Stomach (tissue), 9 donors: ENCODE results near the gene FAM187B. TPM values are rescaled to one million over a fixed set of nuclear protein-coding genes. Genes with fewer than 3 reads are reported as not detected.
"Not testable (repeated sequence)": the region's sequence is repeated elsewhere in the genome, so short reads cannot be mapped to it uniquely, and the experiment has no call there.

Source experiments
- DNase-seq, 2 donors: peaks; one replicate each; pipeline versions ENCODE4 v3.0.0 to v3.0.0-alpha.2; 2013 to 2019
- H3K27ac ChIP-seq, 5 donors: fragments of 200-600 bp in 4 of 5; sonication (generic) in 4 of 5; one replicate each; pipeline ENCODE4 v1.5.1; 2013 to 2019; ENCODE audit warnings: mild to moderate bottlenecking in 1 of 5, moderate library complexity in 1 of 5
- H3K27me3 ChIP-seq, 3 donors: fragments of 200-600 bp; sonication (generic); one replicate each; pipeline ENCODE4 v1.5.1; 2017 to 2019; ENCODE audit warnings: mixed run types in 1 of 3
- H3K36me3 ChIP-seq, 4 donors: fragments of 200-600 bp; sonication (generic); 1 replicate in 3 of 4; 2 replicates in 1 of 4; pipeline ENCODE4 v1.5.1; 2016 to 2019
- H3K4me1 ChIP-seq, 4 donors: fragments of 200-600 bp; sonication (generic); one replicate each; pipeline ENCODE4 v1.5.1; 2016 to 2019
- H3K4me3 ChIP-seq, 4 donors: fragments of 200-600 bp; sonication (generic) in 3 of 4; one replicate each; pipeline ENCODE4 v1.5.1; 2016 to 2019; ENCODE audit warnings: mild to moderate bottlenecking in 1 of 4
- H3K9me3 ChIP-seq, 4 donors: fragments of 200-600 bp; sonication (generic); one replicate each; pipeline ENCODE4 v1.5.1; 2016 to 2019
- EP300 ChIP-seq: sonication (generic); formaldehyde crosslinking; IDR thresholded peaks from one replicate; pipeline ENCODE4 v1.6.1; 2017; ENCODE audit warnings: antibody characterized with exemption
- POLR2A ChIP-seq, 4 donors: fragments of 450-650 bp; IDR thresholded peaks; one replicate each; pipeline ENCODE4 v1.6.1; 2016; ENCODE audit warnings: antibody characterized with exemption in 4 of 4, control low read depth in 2 of 4, mild to moderate bottlenecking in 1 of 4, moderate library complexity in 1 of 4
- POLR2AphosphoS5 ChIP-seq, 3 donors: sonication (generic); formaldehyde crosslinking; IDR thresholded peaks; one replicate each; pipeline ENCODE4 v1.6.1; 2016; ENCODE audit warnings: antibody characterized with exemption in 3 of 3
- WGBS, 5 donors: extraction: QIAGEN DNeasy Blood & Tissue Kit in 3 of 5; methylation state at CpG; one replicate each; pipeline versions ENCODE4 v1.1.5 to v1.1.7; 2013 to 2018; 5-methylcytosine and 5-hydroxymethylcytosine counted together
- intact Hi-C: fragments of 100-400 bp; cut with DNase I; formaldehyde crosslinking; loops from one replicate; pipeline ENCODE4 v1.15.1; 2023; ENCODE audit warnings: low total_unique reads
- polyA plus RNA-seq, 3 donors: library from polyadenylated mRNA; stranded (reverse); fragments of 200-250 nt; gene quantifications; one replicate each; pipeline ENCODE4 v1.2.3, GENCODE V29; 2013
- total RNA-seq, 5 donors: library from RNA; depleted of rRNA; stranded (reverse); fragments of >200 nt; gene quantifications; one replicate each; pipeline versions ENCODE4 v1.1.0 to v1.2.3, GENCODE V29; 2014 to 2016
- TF ChIP-seq, protein P1 (sequence below), 7 experiments: fragments of 450-650 bp in 4 of 7; fragments of 200-600 bp in 3 of 7; sonication (generic) in 3 of 7; IDR thresholded peaks; one replicate each; pipeline ENCODE4 v1.5.1; 2016 to 2019; ENCODE audit warnings: antibody characterized with exemption in 7 of 7, control low read depth in 2 of 7, mild to moderate bottlenecking in 1 of 7
- donor health status: healthy with polysubstance abuse.
- donor health status: Bipolar disorder and iron deficiency.
- donor health status: healthy.

Gene FAM187B
- total and polyA plus RNA-seq, 8 donors = 0.25 TPM; not detected in 7

- no peak for TF ChIP-seq POLR2AphosphoS5 (IDR thresholded peaks at IDR 0.05)
- TF ChIP-seq EP300 = no peak
- TF ChIP-seq, protein P1, sequence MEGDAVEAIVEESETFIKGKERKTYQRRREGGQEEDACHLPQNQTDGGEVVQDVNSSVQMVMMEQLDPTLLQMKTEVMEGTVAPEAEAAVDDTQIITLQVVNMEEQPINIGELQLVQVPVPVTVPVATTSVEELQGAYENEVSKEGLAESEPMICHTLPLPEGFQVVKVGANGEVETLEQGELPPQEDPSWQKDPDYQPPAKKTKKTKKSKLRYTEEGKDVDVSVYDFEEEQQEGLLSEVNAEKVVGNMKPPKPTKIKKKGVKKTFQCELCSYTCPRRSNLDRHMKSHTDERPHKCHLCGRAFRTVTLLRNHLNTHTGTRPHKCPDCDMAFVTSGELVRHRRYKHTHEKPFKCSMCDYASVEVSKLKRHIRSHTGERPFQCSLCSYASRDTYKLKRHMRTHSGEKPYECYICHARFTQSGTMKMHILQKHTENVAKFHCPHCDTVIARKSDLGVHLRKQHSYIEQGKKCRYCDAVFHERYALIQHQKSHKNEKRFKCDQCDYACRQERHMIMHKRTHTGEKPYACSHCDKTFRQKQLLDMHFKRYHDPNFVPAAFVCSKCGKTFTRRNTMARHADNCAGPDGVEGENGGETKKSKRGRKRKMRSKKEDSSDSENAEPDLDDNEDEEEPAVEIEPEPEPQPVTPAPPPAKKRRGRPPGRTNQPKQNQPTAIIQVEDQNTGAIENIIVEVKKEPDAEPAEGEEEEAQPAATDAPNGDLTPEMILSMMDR (IDR thresholded peaks at IDR 0.05) = no peak
- Histone ChIP-seq H3K4me1 (peaks cover 5 to 30% (median 19%) of the 10 kb centered on the region in 4 donors), H3K9me3 (peaks cover 0 to 9% (median 2%) of the 10 kb centered on the region in 4 donors), H3K27me3 (peaks cover 0 to 10% (median 0%) of the 10 kb centered on the region in 3 donors), H3K27ac (no peak overlapping the region), H3K4me3 (no peak overlapping the region), H3K36me3 (no peaks in the 10 kb centered on the region)
- WGBS, 5 donors = 57 to 73% (median 68%) methylated on average over 5 to 6 of the region's 6 CpGs
- DNase-seq = no peak
- intact Hi-C loops = no loop called here
These were observed 5.3 kb downstream of the FAM187B start for GRCh38 chr19:35223084-35223790.

GRCh38 chr19:35222373-35223015 is 6.0 kb downstream of the FAM187B start:
- intact Hi-C loops = no loop called here
- H3K27ac ChIP-seq = no peak overlapping the region
- TF ChIP-seq EP300 = no peak

GRCh38 chr19:35220973-35221590 is 7.5 kb downstream of the FAM187B start:
- peak overlapping the region; percentile 60 to 74 (median 69) for H3K27ac ChIP-seq
- H3K4me3 ChIP-seq, DNase-seq, H3K9me3 ChIP-seq, H3K27me3 ChIP-seq, intact Hi-C loops, H3K36me3 ChIP-seq: not testable (repeated sequence)
- WGBS, 5 donors = 63 to 89% (median 82%) methylated on average over 4 of the region's 4 CpGs
- H3K4me1 ChIP-seq = peaks cover 5 to 30% (median 19%) of the 10 kb centered on the region in 4 donors

More at GRCh38 chr19:35222373-35223015, 6.0 kb downstream of the FAM187B start:
- H3K4me1 ChIP-seq = peaks cover 5 to 30% (median 19%) of the 10 kb centered on the region in 4 donors
- DNase-seq = no peak
- WGBS, 5 donors = 78 to 92% (median 83%) methylated on average over 6 to 7 of the region's 7 CpGs
- H3K27me3 ChIP-seq = peaks cover 0 to 10% (median 0%) of the 10 kb centered on the region in 3 donors
- peaks cover 0 to 9% (median 2%) of the 10 kb centered on the region in 4 donors for H3K9me3 ChIP-seq
- H3K4me3 ChIP-seq = no peak overlapping the region
- no peaks in the 10 kb centered on the region for H3K36me3 ChIP-seq

DNA sequence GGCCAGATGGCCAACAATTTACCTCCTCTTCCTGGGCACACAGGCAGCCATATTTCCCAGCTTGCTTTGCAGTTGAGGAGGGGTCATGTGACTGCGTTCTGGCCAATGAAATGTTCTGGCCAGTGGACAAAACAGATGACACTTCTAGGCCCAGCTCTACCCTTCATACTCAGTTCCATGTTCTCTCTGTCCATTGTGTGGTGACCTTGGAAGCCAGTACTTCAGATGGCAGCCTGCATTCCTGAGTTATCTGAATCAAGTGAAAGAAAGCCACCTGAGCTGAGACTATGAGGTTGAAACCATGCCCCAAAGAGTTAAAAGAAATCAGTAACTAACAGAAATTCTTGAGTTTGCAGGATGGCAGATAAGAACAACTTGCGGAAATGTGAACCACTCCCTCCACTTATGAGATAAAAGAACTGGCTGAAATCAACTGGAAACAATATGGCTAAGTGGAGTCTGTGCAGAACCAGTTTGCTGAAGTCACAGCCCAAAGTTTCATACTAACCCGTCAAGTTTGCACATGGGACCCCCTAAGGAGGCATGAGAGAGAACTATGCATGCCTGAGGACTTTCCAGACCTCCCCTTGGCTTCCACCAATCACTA is 8.1 kb downstream of the FAM187B start:
- H3K27me3 ChIP-seq = peaks cover 0 to 10% (median 0%) of the 10 kb centered on the region in 3 donors
- H3K4me3 ChIP-seq = no peak overlapping the region
- 33 to 49% (median 37%) methylated on average over 3 of the region's 3 CpGs for WGBS, 5 donors
- peaks cover 0 to 9% (median 2%) of the 10 kb centered on the region in 4 donors for H3K9me3 ChIP-seq
- DNase-seq = peak in 1 of 2 donors; percentile 73
- peaks cover 5 to 26% (median 19%) of the 10 kb centered on the region in 4 donors for H3K4me1 ChIP-seq
- peak overlapping the region; percentile 60 to 74 (median 69) for H3K27ac ChIP-seq
- no peak for TF ChIP-seq POLR2A (IDR thresholded peaks at IDR 0.05)
- peak in 2 of 3 donors; percentile 18 to 48 for TF ChIP-seq POLR2AphosphoS5 (IDR thresholded peaks at IDR 0.05)
- TF ChIP-seq, protein P1 (IDR thresholded peaks at IDR 0.05) = no peak
- intact Hi-C loops = no loop called here
- no peaks in the 10 kb centered on the region for H3K36me3 ChIP-seq

DNA sequence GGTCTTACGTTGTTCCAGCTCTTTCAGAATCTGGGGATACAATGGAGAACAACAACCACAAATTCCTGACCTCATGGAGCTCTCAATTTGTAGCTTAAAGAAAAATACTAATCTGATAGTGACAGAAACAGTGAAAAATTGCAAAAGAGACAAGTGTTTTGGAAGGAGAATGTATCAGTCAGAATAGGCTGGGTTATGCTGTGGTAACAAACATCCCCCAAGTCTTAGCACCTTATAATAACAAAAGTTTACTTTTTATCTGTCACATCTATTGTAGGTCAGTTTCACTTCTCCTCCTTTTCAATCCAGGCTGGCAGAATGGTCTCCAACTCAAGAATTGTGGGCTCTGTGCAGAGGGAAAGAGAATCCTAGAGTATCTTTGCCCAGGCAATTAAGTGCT is 9.5 kb downstream of the FAM187B start:
- no peaks in the 10 kb centered on the region for H3K36me3 ChIP-seq
- no peak for TF ChIP-seq EP300
- no peak for TF ChIP-seq POLR2AphosphoS5 (IDR thresholded peaks at IDR 0.05)
- no peak for TF ChIP-seq POLR2A (IDR thresholded peaks at IDR 0.05)
- TF ChIP-seq, protein P1 (IDR thresholded peaks at IDR 0.05) = no peak
- H3K9me3 ChIP-seq = peaks cover 0 to 9% (median 2%) of the 10 kb centered on the region in 4 donors
- H3K4me3 ChIP-seq = no peak overlapping the region
- intact Hi-C loops = no loop called here
- DNase-seq = no peak
- WGBS, 5 donors = 67 to 90% (median 82%) methylated on average over 1 of the region's 1 CpG
- peaks cover 13 to 24% (median 21%) of the 10 kb centered on the region in 4 donors for H3K4me1 ChIP-seq
- H3K27ac ChIP-seq = no peak overlapping the region
- no peaks in the 10 kb centered on the region for H3K27me3 ChIP-seq
